Upper lobe of left lung (tissue), 4 donors: ENCODE results near the gene TPBGL.

Source experiments
- EP300 ChIP-seq, 4 donors: sonication (generic); formaldehyde crosslinking; IDR thresholded peaks; one replicate each; pipeline ENCODE4 v1.5.1; 2017; ENCODE audit warnings: antibody characterized with exemption in 4 of 4, control low read depth in 2 of 4
- POLR2A ChIP-seq, 4 donors: fragments of 450-650 bp; IDR thresholded peaks; one replicate each; pipeline ENCODE4 v1.5.1; 2016 to 2017; ENCODE audit warnings: antibody characterized with exemption in 4 of 4, mild to moderate bottlenecking in 2 of 4
- POLR2AphosphoS5 ChIP-seq, 2 donors: sonication (generic); formaldehyde crosslinking; IDR thresholded peaks; one replicate each; pipeline ENCODE4 v1.5.1; 2017; ENCODE audit warnings: antibody characterized with exemption in 2 of 2
- TF ChIP-seq, protein P1 (sequence below), 6 experiments: fragments of 450-650 bp in 4 of 6; fragments of 200-600 bp in 2 of 6; sonication (generic) in 2 of 6; IDR thresholded peaks; one replicate each; pipeline ENCODE4 v1.5.1; 2016 to 2019; ENCODE audit warnings: antibody characterized with exemption in 6 of 6

GRCh38 chr11:75260396-75261170, 20.0 kb downstream of the TPBGL start:
- TF ChIP-seq, protein P1, sequence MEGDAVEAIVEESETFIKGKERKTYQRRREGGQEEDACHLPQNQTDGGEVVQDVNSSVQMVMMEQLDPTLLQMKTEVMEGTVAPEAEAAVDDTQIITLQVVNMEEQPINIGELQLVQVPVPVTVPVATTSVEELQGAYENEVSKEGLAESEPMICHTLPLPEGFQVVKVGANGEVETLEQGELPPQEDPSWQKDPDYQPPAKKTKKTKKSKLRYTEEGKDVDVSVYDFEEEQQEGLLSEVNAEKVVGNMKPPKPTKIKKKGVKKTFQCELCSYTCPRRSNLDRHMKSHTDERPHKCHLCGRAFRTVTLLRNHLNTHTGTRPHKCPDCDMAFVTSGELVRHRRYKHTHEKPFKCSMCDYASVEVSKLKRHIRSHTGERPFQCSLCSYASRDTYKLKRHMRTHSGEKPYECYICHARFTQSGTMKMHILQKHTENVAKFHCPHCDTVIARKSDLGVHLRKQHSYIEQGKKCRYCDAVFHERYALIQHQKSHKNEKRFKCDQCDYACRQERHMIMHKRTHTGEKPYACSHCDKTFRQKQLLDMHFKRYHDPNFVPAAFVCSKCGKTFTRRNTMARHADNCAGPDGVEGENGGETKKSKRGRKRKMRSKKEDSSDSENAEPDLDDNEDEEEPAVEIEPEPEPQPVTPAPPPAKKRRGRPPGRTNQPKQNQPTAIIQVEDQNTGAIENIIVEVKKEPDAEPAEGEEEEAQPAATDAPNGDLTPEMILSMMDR (IDR thresholded peaks at IDR 0.05), result no peak
- peak in 1 of 4 donors; percentile 14 for TF ChIP-seq POLR2A (IDR thresholded peaks at IDR 0.05)
- no peak for TF ChIP-seq EP300 (IDR thresholded peaks at IDR 0.05)
- TF ChIP-seq POLR2AphosphoS5 (IDR thresholded peaks at IDR 0.05), result peak in 1 of 2 donors; percentile 29
